HG03521 (cell line): ENCODE results near the gene TRIM69.

Source experiments
- ATAC-seq: cut with Tn5 transposase; IDR thresholded peaks from one replicate; pipeline ENCODE4 v1.9.1; 2021; ENCODE audit warnings: mild to moderate bottlenecking, moderate library complexity; ENCODE audit not compliant: unreplicated experiment

The TRIM69 gene

GRCh38 chr15:44798826-44799225 lies 62.5 kb downstream of the TRIM69 start:
- ATAC-seq = no peak

GRCh38 chr15:44801364-44801763 lies 65.0 kb downstream of the TRIM69 start:
- no peak for ATAC-seq

- no peak for ATAC-seq
Observed at GRCh38 chr15:44801797-44802196, 65.5 kb downstream of the TRIM69 start.

GRCh38 chr15:44802336-44802735 lies 66.0 kb downstream of the TRIM69 start:
- ATAC-seq = no peak

GRCh38 chr15:44804298-44805046 lies 68.1 kb downstream of the TRIM69 start:
- ATAC-seq = no peak

- ATAC-seq = no peak
Observed at GRCh38 chr15:44808557-44808956, 72.2 kb downstream of the TRIM69 start.

GRCh38 chr15:44810237-44810636 lies 73.9 kb downstream of the TRIM69 start:
- no peak for ATAC-seq

GRCh38 chr15:44811337-44811736 lies 75.0 kb downstream of the TRIM69 start:
- ATAC-seq = no peak

- ATAC-seq = no peak
Observed at GRCh38 chr15:44812029-44812517, 75.7 kb downstream of the TRIM69 start.

- ATAC-seq = no peak
Observed at GRCh38 chr15:44813231-44813630, 76.9 kb downstream of the TRIM69 start.
